Esophagus muscularis mucosa (tissue), 4 donors: ENCODE measurements around the gene PSG5. TPM values are rescaled to one million over a fixed set of nuclear protein-coding genes. Genes with fewer than 3 reads are reported as not detected.
"Not testable (repeated sequence)": the region's sequence is repeated elsewhere in the genome, so short reads cannot be mapped to it uniquely, and the experiment has no call there.

Experiments used
- DNase-seq: peaks from one replicate; pipeline ENCODE4 v3.0.0-alpha.2; 2017; ENCODE audit errors: extremely low spot score
- H3K27ac ChIP-seq, 4 donors: fragments of 200-600 bp; sonication (generic); replicated peaks in 1 of 4; 1 replicate in 3 of 4; 2 replicates in 1 of 4; pipeline ENCODE4 v1.5.1; 2016 to 2019; ENCODE audit warnings: mild to moderate bottlenecking in 1 of 4
- H3K27me3 ChIP-seq, 4 donors: fragments of 200-600 bp; sonication (generic); one replicate each; pipeline versions ENCODE4 v1.5.1 to v1.6.0; 2016 to 2019
- H3K36me3 ChIP-seq, 4 donors: fragments of 200-600 bp; sonication (generic); one replicate each; pipeline ENCODE4 v1.5.1; 2016 to 2019
- H3K4me1 ChIP-seq, 4 donors: fragments of 200-600 bp; sonication (generic); one replicate each; pipeline ENCODE4 v1.5.1; 2016 to 2019
- H3K4me3 ChIP-seq, 4 donors: fragments of 200-600 bp; sonication (generic); 1 replicate in 2 of 4; 2 replicates in 2 of 4; pipeline ENCODE4 v1.5.1; 2016 to 2019; ENCODE audit warnings: mild to moderate bottlenecking in 4 of 4, moderate library complexity in 1 of 4
- H3K9me3 ChIP-seq, 4 donors: fragments of 200-600 bp; sonication (generic); 1 replicate in 3 of 4; 2 replicates in 1 of 4; pipeline ENCODE4 v1.5.1; 2016 to 2019
- CTCF ChIP-seq, 3 experiments: fragments of 200-600 bp in 2 of 3; fragments of 450-650 bp in 1 of 3; sonication (generic) in 2 of 3; IDR thresholded peaks; one replicate each; pipeline ENCODE4 v1.5.1; 2017 to 2019; ENCODE audit warnings: antibody characterized with exemption in 3 of 3, mild to moderate bottlenecking in 2 of 3, moderate library complexity in 1 of 3
- EP300 ChIP-seq: sonication (generic); formaldehyde crosslinking; IDR thresholded peaks from one replicate; pipeline ENCODE4 v1.6.1; 2017; ENCODE audit warnings: antibody characterized with exemption
- POLR2A ChIP-seq: fragments of 450-650 bp; IDR thresholded peaks from one replicate; pipeline ENCODE4 v1.6.1; 2017; ENCODE audit warnings: antibody characterized with exemption, moderate library complexity, mild to moderate bottlenecking, low read depth
- POLR2AphosphoS5 ChIP-seq, 2 donors: sonication (generic); formaldehyde crosslinking; IDR thresholded peaks; one replicate each; pipeline ENCODE4 v1.6.1; 2017; ENCODE audit warnings: antibody characterized with exemption in 2 of 2
- WGBS: methylation state at CpG from one replicate; pipeline ENCODE4 v1.1.5; 2018; 5-methylcytosine and 5-hydroxymethylcytosine counted together
- intact Hi-C: fragments of 100-400 bp; cut with DNase I; formaldehyde crosslinking; loops from one replicate; pipeline ENCODE4 v1.15.1; 2023
- total RNA-seq, 4 donors: library from RNA; depleted of rRNA; stranded (reverse); fragments of >200 nt; gene quantifications; one replicate each; pipeline versions ENCODE4 v1.1.0 to v1.2.1, GENCODE V29; 2016

The PSG5 gene
- total RNA-seq, 4 donors from 2014 or later, result not detected

GRCh38 chr19:43207991-43208390, 21.7 kb upstream of the PSG5 start:
- no peak overlapping the region for H3K27ac ChIP-seq
- no CpG with 5 or more reads among the region's 4 CpGs for WGBS
- H3K4me3 ChIP-seq, result no peak overlapping the region
- no peak for DNase-seq
- no peak for TF ChIP-seq CTCF (IDR thresholded peaks at IDR 0.05)
- no peak for TF ChIP-seq EP300
- no peak for TF ChIP-seq POLR2AphosphoS5 (IDR thresholded peaks at IDR 0.05)
- no peak for TF ChIP-seq POLR2A
- H3K27me3 ChIP-seq, result no peaks in the 10 kb centered on the region
- intact Hi-C loops, result loop anchor here (5.0 kb wide), 1 partner anchor 106 kb away; no protein-coding TSS in a partner anchor
- peaks cover 0 to 5% (median 2%) of the 10 kb centered on the region in 4 donors for H3K4me1 ChIP-seq
- no peaks in the 10 kb centered on the region for H3K36me3 ChIP-seq
- H3K9me3 ChIP-seq, result no peaks in the 10 kb centered on the region

GRCh38 chr19:43207174-43207573, 20.8 kb upstream of the PSG5 start:
- WGBS, result no CpG with 5 or more reads among the region's 8 CpGs
- not testable (repeated sequence) for H3K4me3 ChIP-seq, DNase-seq, H3K27me3 ChIP-seq, H3K9me3 ChIP-seq, H3K27ac ChIP-seq, H3K36me3 ChIP-seq
- peak in 1 of 3 experiments; percentile 69 for TF ChIP-seq CTCF (IDR thresholded peaks at IDR 0.05)
- intact Hi-C loops, result loop anchor here (5.0 kb wide), 1 partner anchor 105 kb away; no protein-coding TSS in a partner anchor
- H3K4me1 ChIP-seq, result peaks cover 0 to 13% (median 3%) of the 10 kb centered on the region in 4 donors

- not testable (repeated sequence) for H3K4me3 ChIP-seq
- intact Hi-C loops, result loop anchor here (5.0 kb wide), 1 partner anchor 103 kb away; no protein-coding TSS in a partner anchor
- no CpG with 5 or more reads among the region's 9 CpGs for WGBS
These were observed 19.3 kb upstream of the PSG5 start, which contains the start of gene PSG4 for GRCh38 chr19:43205471-43206105. TSS of gene PSG4 (minus strand) at chr19:43205638. CDS start at chr19:43205536, 102 bp downstream.

GRCh38 chr19:43203611-43204010, 17.3 kb upstream of the PSG5 start:
- H3K36me3 ChIP-seq, H3K4me3 ChIP-seq, H3K27me3 ChIP-seq, H3K27ac ChIP-seq, H3K9me3 ChIP-seq, intact Hi-C loops: not testable (repeated sequence)
- WGBS, result no CpG with 5 or more reads among the region's 7 CpGs
- peaks cover 0 to 30% (median 10%) of the 10 kb centered on the region in 4 donors for H3K4me1 ChIP-seq
- DNase-seq, result peak; percentile 57

More at GRCh38 chr19:43205471-43206105, 19.3 kb upstream of the PSG5 start, which contains the start of gene PSG4:
- DNase-seq, H3K27me3 ChIP-seq, H3K9me3 ChIP-seq, H3K27ac ChIP-seq, H3K36me3 ChIP-seq: not testable (repeated sequence)
- peaks cover 0 to 29% (median 9%) of the 10 kb centered on the region in 4 donors for H3K4me1 ChIP-seq

- H3K27ac ChIP-seq, result peak overlapping the region in 3 of 4 donors; percentile 57 to 76 (median 70)
- no CpG with 5 or more reads among the region's 2 CpGs for WGBS
- intact Hi-C loops, result not testable (repeated sequence)
These were observed 15.6 kb upstream of the PSG5 start for GRCh38 chr19:43201891-43202290.

GRCh38 chr19:43201337-43201801, 15.0 kb upstream of the PSG5 start:
- Histone ChIP-seq H3K27ac (peak overlapping the region in 3 of 4 donors; percentile 57 to 76 (median 70)), H3K4me1 (peaks cover 0 to 30% (median 10%) of the 10 kb centered on the region in 4 donors)
- WGBS, result no CpG with 5 or more reads among the region's 7 CpGs
- intact Hi-C loops, H3K4me3 ChIP-seq, H3K36me3 ChIP-seq, H3K9me3 ChIP-seq, H3K27me3 ChIP-seq: not testable (repeated sequence)
- peak; percentile 53 for DNase-seq
- TF ChIP-seq POLR2AphosphoS5 (IDR thresholded peaks at IDR 0.05), result peak in 1 of 2 donors; percentile 1

More at GRCh38 chr19:43201891-43202290, 15.6 kb upstream of the PSG5 start:
- not testable (repeated sequence) for DNase-seq, H3K9me3 ChIP-seq, H3K27me3 ChIP-seq, H3K4me3 ChIP-seq, H3K36me3 ChIP-seq
- H3K4me1 ChIP-seq, result peaks cover 0 to 30% (median 10%) of the 10 kb centered on the region in 4 donors
